CD14-positive monocyte (primary cell): ENCODE results near the gene UROS. TPM values are rescaled to one million over a fixed set of nuclear protein-coding genes. Genes with fewer than 3 reads are reported as not detected.

Experiments
- DNase-seq, 3 donors: peaks; one replicate each; pipeline ENCODE4 v3.0.0-alpha.2; 2011 to 2022
- H2AFZ ChIP-seq: 2 replicates; pipeline ENCODE4 v1.6.0; 2012; ENCODE audit warnings: mild to moderate bottlenecking, low read depth, low read length, inconsistent platforms; ENCODE audit not compliant: insufficient read depth, poor library complexity, severe bottlenecking
- H3K27ac ChIP-seq, 2 donors: 1 replicate in 1 of 2; 2 replicates in 1 of 2; pipeline ENCODE4 v1.5.1; 2012 to 2013; ENCODE audit warnings: low read length in 2 of 2, control low read depth in 1 of 2, inconsistent platforms in 1 of 2, low read depth in 1 of 2, mild to moderate bottlenecking in 1 of 2
- H3K27me3 ChIP-seq, 2 donors: one replicate each; pipeline versions ENCODE4 v1.6.0 to v1.6.1; 2011 to 2013; ENCODE audit warnings: low read length in 2 of 2; ENCODE audit not compliant: control insufficient read depth in 2 of 2, insufficient read depth in 2 of 2
- H3K36me3 ChIP-seq, 2 donors: replicated peaks in 1 of 2; 1 replicate in 1 of 2; 2 replicates in 1 of 2; pipeline versions ENCODE4 v1.5.1 to v1.6.1; 2012 to 2013; ENCODE audit warnings: low read length in 2 of 2, control low read depth in 1 of 2, inconsistent platforms in 1 of 2, mild to moderate bottlenecking in 1 of 2; ENCODE audit not compliant: insufficient read depth in 2 of 2, control insufficient read depth in 1 of 2
- H3K4me1 ChIP-seq, 2 donors: 1 replicate in 1 of 2; 2 replicates in 1 of 2; pipeline versions ENCODE4 v1.5.1 to v1.6.1; 2012 to 2013; ENCODE audit warnings: low read length in 2 of 2, control low read depth in 1 of 2, inconsistent platforms in 1 of 2, mild to moderate bottlenecking in 1 of 2, moderate library complexity in 1 of 2; ENCODE audit not compliant: insufficient read depth in 2 of 2, control insufficient read depth in 1 of 2
- H3K4me2 ChIP-seq: replicated peaks from 2 replicates; pipeline ENCODE3; 2012; ENCODE audit warnings: low read length, moderate library complexity, mild to moderate bottlenecking; ENCODE audit not compliant: poor library complexity, severe bottlenecking; ENCODE audit errors: extremely low read depth
- H3K4me3 ChIP-seq, 3 experiments: fragments of 200-600 bp in 1 of 3; sonication (generic) in 1 of 3; replicated peaks in 1 of 3; 1 replicate in 2 of 3; 2 replicates in 1 of 3; pipeline ENCODE4 v1.5.1; 2011 to 2013; ENCODE audit warnings: low read length in 3 of 3, mild to moderate bottlenecking in 3 of 3, control low read depth in 2 of 3, low read depth in 2 of 3, inconsistent platforms in 1 of 3, moderate library complexity in 1 of 3
- H3K79me2 ChIP-seq: 2 replicates; pipeline ENCODE4 v1.6.0; 2012; ENCODE audit warnings: mild to moderate bottlenecking, control low read depth, inconsistent platforms, low read length, moderate library complexity; ENCODE audit not compliant: insufficient read depth
- H3K9ac ChIP-seq: 2 replicates; pipeline ENCODE4 v1.6.0; 2017; ENCODE audit warnings: low read length, mild to moderate bottlenecking; ENCODE audit not compliant: insufficient read depth, poor library complexity, severe bottlenecking
- H3K9me3 ChIP-seq, 2 donors: replicated peaks in 1 of 2; 1 replicate in 1 of 2; 2 replicates in 1 of 2; pipeline versions ENCODE4 v1.5.1 to v1.6.1; 2012 to 2013; ENCODE audit warnings: low read length in 2 of 2, control low read depth in 1 of 2; ENCODE audit not compliant: control insufficient read depth in 1 of 2, insufficient read depth in 1 of 2
- H4K20me1 ChIP-seq: 2 replicates; pipeline ENCODE4 v1.6.0; 2012; ENCODE audit warnings: mild to moderate bottlenecking, low read length, control low read depth, moderate library complexity; ENCODE audit not compliant: insufficient read depth
- H3K27ac Mint-ChIP-seq, 7 donors: one replicate each; pipeline ENCODE4 v1.8.0; 2020; ENCODE audit warnings: mild to moderate bottlenecking in 7 of 7, mixed read lengths in 7 of 7, moderate library complexity in 6 of 7, inconsistent platforms in 2 of 7
- H3K27me3 Mint-ChIP-seq, 3 donors: one replicate each; pipeline ENCODE4 v1.8.0; 2021 to 2022; ENCODE audit warnings: low read depth in 3 of 3, mild to moderate bottlenecking in 3 of 3, mixed read lengths in 3 of 3, moderate library complexity in 3 of 3, inconsistent platforms in 1 of 3
- H3K36me3 Mint-ChIP-seq, 2 donors: one replicate each; pipeline ENCODE4 v1.8.0; 2020; ENCODE audit warnings: mixed read lengths in 2 of 2, inconsistent platforms in 1 of 2, mild to moderate bottlenecking in 1 of 2
- H3K4me1 Mint-ChIP-seq: one replicate; pipeline ENCODE4 v1.8.0; 2020; ENCODE audit warnings: mild to moderate bottlenecking, mixed read lengths
- H3K4me3 Mint-ChIP-seq, 2 donors: one replicate each; pipeline ENCODE4 v1.8.0; 2020; ENCODE audit warnings: mild to moderate bottlenecking in 2 of 2, mixed read lengths in 2 of 2, moderate library complexity in 1 of 2
- H3K9me3 Mint-ChIP-seq, 7 donors: one replicate each; pipeline ENCODE4 v1.8.0; 2020 to 2022; ENCODE audit warnings: mixed read lengths in 7 of 7, mild to moderate bottlenecking in 6 of 7, moderate library complexity in 6 of 7, inconsistent platforms in 2 of 7
- WGBS: methylation state at CpG from one replicate; pipeline ENCODE4 v1.1.5; 2013; ENCODE audit warnings: missing lambda C conversion rate; ENCODE audit not compliant: insufficient coverage; 5-methylcytosine and 5-hydroxymethylcytosine counted together
- intact Hi-C, 2 donors: fragments of 100-400 bp; cut with micrococcal nuclease; formaldehyde crosslinking; loops; one replicate each; pipeline versions ENCODE4 v1.15.0 to v1.15.1; 2023
- polyA plus RNA-seq, 3 donors: library from polyadenylated mRNA; depleted of rRNA in 1 of 3; unstranded in 2 of 3; stranded (reverse) in 1 of 3; fragments of 300-500 nt in 2 of 3; fragments of >200 nt in 1 of 3; fragmentation: Illumina TruSeq in 2 of 3; gene quantifications; 1 replicate in 2 of 3; 2 replicates in 1 of 3; pipeline ENCODE4 v1.2.3, GENCODE V29; 2012 to 2021
- small RNA-seq: library from RNA; depleted of rRNA; stranded (forward); fragments of <200 nt; gene quantifications from one replicate; pipeline ENCODE3, GENCODE V24; 2012; ENCODE audit warnings: low read depth; ENCODE audit not compliant: insufficient read length
- TF ChIP-seq, protein P1 (sequence below): fragments of 200-600 bp; IDR thresholded peaks from one replicate; pipeline ENCODE4 v1.8.0; 2022; ENCODE audit warnings: antibody characterized with exemption, mild to moderate bottlenecking

Gene UROS
- polyA plus RNA-seq, 3 donors: 18.1 to 42.3 (median 39.8) TPM

DNA sequence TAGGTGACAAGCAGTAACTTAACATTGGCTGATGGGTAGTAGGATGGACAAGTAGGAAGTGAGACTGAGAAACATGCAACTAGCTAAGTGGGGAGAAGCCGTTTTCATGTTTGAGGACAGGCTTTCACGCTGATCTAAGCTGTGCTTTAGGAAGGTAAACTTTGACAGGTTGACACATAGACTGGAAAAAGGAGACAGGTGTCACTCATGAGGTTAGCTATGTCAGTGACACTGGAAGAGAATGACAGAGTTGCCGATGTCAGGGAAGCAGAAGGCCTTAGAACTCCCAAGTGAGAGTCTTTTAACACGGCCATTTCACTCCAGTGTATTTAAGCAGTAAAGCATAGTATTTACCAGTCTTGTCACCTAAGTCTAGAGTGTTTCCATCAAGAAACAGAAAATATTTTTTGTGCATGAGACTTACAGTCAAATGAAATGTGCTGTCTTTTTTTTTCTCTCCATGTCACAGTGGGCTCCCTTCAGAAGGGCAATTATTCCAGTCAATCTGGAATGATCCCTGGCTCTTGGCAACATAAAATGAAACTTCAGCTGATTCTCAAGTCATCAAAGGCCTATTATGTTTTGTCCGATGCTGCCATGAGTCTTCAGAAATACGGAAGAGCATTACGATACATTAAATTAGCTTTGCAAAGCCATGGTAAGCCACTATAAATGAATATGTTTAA, 82.9 kb downstream of the UROS start:
- Histone ChIP-seq H4K20me1 (no peaks in the 10 kb centered on the region), H3K79me2 (no peaks in the 10 kb centered on the region), H3K27me3 (no peaks in the 10 kb centered on the region), H3K4me2 (no peak overlapping the region), H3K9ac (no peak overlapping the region), H3K9me3 (no peaks in the 10 kb centered on the region), H3K27ac (no peak overlapping the region), H2AFZ (no peak overlapping the region), H3K4me3 (no peak overlapping the region), H3K36me3 (peaks cover 98 to 100% of the 10 kb centered on the region in 2 donors), H3K4me1 (no peaks in the 10 kb centered on the region)
- Mint-ChIP-seq H3K4me1 (no peaks in the 10 kb centered on the region), H3K4me3 (no peak overlapping the region), H3K9me3 (no peaks in the 10 kb centered on the region), H3K27ac (no peak overlapping the region), H3K36me3 (peaks cover 89 to 97% of the 10 kb centered on the region in 2 donors), H3K27me3 (no peaks in the 10 kb centered on the region)
- intact Hi-C loops: loop anchor here in 1 of 2 donors (10.0 kb wide), 1 partner anchor 595 kb away; no protein-coding TSS in a partner anchor
- TF ChIP-seq, protein P1, sequence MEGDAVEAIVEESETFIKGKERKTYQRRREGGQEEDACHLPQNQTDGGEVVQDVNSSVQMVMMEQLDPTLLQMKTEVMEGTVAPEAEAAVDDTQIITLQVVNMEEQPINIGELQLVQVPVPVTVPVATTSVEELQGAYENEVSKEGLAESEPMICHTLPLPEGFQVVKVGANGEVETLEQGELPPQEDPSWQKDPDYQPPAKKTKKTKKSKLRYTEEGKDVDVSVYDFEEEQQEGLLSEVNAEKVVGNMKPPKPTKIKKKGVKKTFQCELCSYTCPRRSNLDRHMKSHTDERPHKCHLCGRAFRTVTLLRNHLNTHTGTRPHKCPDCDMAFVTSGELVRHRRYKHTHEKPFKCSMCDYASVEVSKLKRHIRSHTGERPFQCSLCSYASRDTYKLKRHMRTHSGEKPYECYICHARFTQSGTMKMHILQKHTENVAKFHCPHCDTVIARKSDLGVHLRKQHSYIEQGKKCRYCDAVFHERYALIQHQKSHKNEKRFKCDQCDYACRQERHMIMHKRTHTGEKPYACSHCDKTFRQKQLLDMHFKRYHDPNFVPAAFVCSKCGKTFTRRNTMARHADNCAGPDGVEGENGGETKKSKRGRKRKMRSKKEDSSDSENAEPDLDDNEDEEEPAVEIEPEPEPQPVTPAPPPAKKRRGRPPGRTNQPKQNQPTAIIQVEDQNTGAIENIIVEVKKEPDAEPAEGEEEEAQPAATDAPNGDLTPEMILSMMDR: no peak
- WGBS: 96% methylated on average over 4 of the region's 7 CpGs
- no peak for DNase-seq

Small RNA genes within 50 kb of the gene (small RNA-seq; reads per million reads assigned to genes)
- not detected for gene MIR4484
- not detected for gene RF00017

Other genes with a start within 250 kb of the UROS start
- gene TEX36, start 140.1 kb downstream of the UROS start, polyA plus RNA-seq: not detected
- gene EDRF1, start 103.5 kb downstream of the UROS start, polyA plus RNA-seq: 10 to 100 TPM in 1 of 3 donors, 1 to 10 TPM in 2; 4.6 to 21.4 (median 5.3) TPM
- gene MMP21, start 47.4 kb downstream of the UROS start, polyA plus RNA-seq: under 1 TPM in 1 of 3 donors, not detected in 2; 0.28 TPM
- 10 to 100 TPM; 16.0 to 61.7 (median 59.3) TPM for gene BCCIP, start 288 bp upstream of the UROS start, polyA plus RNA-seq
- gene DHX32, start 58.0 kb upstream of the UROS start, polyA plus RNA-seq: 10 to 100 TPM in 2 of 3 donors, 1 to 10 TPM in 1; 6.0 to 20.5 (median 16.4) TPM
- gene FANK1, start 73.3 kb upstream of the UROS start, polyA plus RNA-seq: under 1 TPM in 1 of 3 donors, not detected in 2; 0.20 TPM